GM11168 (cell line): ENCODE results near the gene EEFSEC.

Experiments used
- in situ Hi-C: fragments of 300-500 bp; cut with MboI; formaldehyde crosslinking; loops from one replicate; pipeline ENCODE4 v1.12.0; 2022; ENCODE audit warnings: low sequenced_read_pairs; ENCODE audit not compliant: unreplicated experiment

Gene EEFSEC

GRCh38 chr3:128238184-128238489 is 84.9 kb downstream of the EEFSEC start:
- in situ Hi-C loops: no loop called here

DNA sequence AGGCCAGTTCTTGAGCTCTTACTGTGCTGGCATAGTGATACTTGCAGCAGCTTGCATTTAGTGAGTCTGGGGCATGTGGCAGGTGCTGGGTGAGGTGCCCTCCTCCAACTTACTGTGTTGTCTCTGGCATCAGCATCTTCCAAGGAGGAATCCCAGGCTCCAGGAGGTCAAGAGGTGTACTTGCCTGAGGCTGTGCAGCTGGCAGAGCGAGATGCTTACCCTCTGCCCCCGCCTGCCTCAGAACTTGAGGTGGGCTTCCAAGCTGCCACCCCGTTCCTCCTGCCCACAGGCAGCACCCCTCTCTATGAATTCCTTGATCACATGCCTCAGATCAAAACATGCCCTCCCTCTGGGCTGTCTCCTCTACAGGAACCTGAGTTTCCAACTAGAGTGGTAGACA is 86.0 kb downstream of the EEFSEC start:
- in situ Hi-C loops: no loop called here

DNA sequence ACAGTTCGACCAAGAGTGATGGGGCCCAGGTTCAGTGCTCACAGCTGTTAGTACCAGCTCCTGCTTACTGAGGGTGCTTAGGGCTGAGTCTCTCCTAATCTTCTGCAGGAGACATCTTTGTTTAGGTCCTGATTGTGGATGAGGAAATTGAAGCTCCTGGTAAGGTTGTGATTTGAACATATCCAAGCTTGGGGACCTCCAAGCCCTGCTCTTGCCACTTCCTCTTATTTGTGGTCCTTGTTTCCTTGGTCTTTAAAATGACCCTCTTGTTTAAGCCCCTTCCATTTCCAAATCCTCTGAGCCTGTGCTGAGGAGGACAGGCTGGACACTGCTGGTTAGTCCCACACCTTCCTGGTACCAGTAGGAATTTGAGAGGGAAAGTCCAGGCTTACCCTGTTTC is 87.0 kb downstream of the EEFSEC start:
- in situ Hi-C loops: no loop called here

- in situ Hi-C loops: no loop called here
Measured at GRCh38 chr3:128241741-128242140, 88.5 kb downstream of the EEFSEC start.

GRCh38 chr3:128242818-128243601 is 89.7 kb downstream of the EEFSEC start:
- in situ Hi-C loops: no loop called here

DNA sequence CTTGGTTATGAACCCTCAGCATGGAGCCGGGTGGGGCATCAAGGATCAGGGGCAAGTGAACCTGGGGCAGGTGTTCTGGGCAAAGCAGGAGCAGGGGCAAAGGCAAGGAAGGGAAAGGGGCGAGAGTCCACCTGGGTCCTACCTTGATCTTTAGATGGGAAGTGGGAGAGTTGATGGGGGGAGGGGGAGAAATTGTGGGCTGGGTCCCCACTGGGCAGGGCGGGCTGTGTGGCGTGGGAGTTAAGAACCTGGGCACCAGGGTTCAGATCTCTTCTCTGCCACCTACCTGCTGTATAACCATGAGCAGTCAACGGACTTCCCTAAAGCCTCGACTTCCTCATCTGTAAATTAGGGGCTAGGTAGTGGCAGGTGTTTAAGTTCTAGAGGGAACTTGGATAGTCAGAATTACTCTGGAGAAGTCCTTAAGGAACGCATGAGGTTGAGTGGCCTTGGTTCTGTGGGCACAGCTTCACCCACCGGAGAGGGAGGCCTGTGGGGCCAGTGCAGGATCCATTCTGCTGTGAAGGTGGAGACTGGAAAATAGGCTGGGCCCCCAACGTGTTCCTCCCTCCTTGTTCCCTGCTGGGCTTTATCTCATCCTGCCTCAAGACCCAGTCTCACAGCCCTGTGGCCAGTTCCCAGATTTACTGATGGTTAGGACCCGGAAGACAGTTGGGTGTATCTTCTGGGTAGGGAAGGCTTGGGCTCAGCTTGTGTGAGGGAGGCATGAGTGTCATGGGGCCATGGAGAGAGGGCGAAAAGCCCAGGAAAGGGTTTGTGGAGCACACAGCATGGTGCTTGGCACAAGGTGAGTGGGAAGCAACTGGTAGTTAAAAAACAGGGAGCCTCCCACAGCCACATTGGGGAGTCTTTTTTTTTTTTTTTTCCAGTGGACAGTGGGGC is 90.6 kb downstream of the EEFSEC start:
- in situ Hi-C loops: no loop called here

DNA sequence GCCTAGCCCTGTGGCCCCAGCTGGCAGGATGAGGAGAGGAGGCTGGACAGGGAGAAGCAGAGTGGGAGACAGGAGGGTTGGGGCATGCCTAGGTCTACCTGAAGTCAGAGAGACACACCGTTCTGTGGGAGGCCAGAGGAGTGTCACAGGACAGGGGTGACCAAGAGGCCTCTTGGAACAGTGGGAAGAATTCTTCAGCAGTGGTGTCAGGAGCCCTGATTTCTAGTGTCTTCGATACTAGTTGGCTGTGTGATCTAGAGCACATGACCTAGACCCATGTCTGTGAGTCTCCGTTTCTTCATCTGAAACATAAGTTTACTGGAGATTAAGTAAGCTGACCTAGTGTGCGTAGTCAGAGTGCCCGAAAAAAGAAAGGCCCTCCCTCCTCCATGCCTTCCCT is 92.2 kb downstream of the EEFSEC start:
- in situ Hi-C loops: no loop called here

- in situ Hi-C loops: no loop called here
Measured at GRCh38 chr3:128247666-128248409, 94.6 kb downstream of the EEFSEC start.

GRCh38 chr3:128252083-128252482 is 98.8 kb downstream of the EEFSEC start:
- in situ Hi-C loops: no loop called here

DNA sequence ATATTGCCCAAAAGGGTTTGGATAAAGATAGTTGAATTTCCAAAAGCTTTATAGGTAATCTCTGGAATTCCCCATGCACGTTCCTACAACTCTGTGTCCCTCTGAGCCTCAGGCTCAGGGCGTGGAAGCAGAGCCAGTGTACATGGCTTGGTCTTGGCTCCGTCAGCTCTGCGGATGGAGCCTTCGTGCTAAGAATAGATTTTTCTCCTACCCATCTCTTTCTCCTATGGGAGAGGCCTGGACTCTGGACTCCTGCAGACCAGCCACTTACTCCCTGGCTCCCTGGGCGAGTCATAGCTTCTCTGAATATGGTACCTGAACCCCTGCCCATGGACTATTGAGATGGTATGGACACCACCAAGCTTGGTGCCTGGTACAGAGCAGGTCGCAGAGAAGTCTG is 99.9 kb downstream of the EEFSEC start:
- in situ Hi-C loops: no loop called here

GRCh38 chr3:128254066-128254590 is 100.8 kb downstream of the EEFSEC start:
- in situ Hi-C loops: no loop called here

GRCh38 chr3:128254967-128255366 is 101.7 kb downstream of the EEFSEC start:
- in situ Hi-C loops: no loop called here

DNA sequence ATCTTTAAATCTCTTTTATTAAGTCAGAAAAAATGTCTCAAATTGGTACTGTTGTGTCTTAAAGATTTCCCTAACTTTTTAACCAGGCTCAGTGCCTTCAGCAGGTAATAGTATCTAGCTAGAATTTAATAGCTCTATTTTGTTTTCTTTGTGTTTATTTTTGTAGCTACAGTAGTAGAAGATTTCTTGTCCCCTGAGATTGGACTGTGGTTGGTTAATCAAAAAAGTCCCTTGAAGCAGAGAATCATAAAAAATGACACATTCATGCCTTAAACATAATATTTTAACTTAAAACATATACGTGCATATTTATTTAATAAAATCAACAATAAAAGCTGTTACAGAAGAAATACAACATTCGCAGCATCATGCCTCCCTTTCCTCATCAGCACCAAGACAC is 102.8 kb downstream of the EEFSEC start:
- in situ Hi-C loops: no loop called here

- in situ Hi-C loops: no loop called here
Measured at GRCh38 chr3:128257632-128258031, 104.4 kb downstream of the EEFSEC start.

DNA sequence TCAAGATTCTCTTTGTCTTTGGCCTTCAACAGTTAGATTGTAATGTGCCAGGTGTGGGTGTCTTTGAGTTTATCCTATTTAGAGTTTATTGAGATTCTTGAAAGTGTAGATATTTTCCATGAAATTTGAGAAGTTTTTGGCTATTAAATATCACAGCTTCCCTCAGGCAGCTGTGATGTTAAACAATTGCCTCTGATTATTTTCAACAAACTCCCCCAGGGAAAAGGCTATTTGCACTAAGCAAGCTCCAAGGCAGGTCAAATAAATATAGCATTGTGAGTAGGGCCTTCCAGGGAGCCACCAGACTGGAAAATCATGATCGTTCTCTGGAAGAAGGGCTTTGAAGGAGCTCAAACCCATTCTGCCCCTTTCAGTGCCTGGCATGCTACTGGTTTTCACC is 107.0 kb downstream of the EEFSEC start:
- in situ Hi-C loops: no loop called here

DNA sequence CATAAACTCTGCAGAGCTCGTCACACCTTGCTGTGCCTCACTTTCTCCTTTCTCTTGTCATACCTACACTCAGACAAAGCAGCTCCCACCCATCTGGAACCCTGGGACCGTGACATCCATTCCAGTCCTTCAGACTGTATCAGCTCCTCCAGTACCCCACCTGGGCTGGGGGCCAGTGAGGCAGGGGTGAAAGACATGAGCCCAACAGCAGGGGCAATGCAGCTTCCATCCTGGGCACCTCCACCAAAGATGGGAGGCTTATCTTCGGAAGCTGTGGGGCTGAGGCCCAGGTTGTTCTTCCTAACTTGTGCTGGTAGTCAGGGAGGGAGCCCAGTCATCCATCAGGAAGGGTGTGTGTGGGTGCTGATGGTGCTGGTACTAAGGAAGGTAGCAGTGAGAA is 109.2 kb downstream of the EEFSEC start:
- in situ Hi-C loops: no loop called here

DNA sequence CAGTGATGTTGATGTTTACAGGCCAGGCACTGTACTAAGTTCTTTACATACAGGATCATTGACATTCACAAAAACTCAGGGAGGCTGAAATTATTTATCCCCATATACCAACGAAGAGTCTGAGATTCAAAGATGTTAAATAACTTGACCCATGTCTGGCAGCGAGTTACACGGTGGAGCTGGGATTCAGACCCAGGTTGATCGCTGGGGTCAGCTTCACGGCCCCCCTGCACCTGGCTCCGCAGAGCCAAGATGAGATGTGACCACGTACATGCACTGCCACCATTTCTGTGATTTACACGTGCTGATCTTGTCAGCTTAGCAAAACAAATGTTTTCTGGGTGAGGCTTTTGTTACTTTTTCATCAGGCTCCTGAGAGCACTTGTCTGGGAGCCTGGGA is 109.8 kb downstream of the EEFSEC start:
- in situ Hi-C loops: no loop called here

- in situ Hi-C loops: no loop called here
Measured at GRCh38 chr3:128263946-128264345, 110.7 kb downstream of the EEFSEC start.

- in situ Hi-C loops: no loop called here
Measured at GRCh38 chr3:128266453-128266852, 113.2 kb downstream of the EEFSEC start.

- in situ Hi-C loops: no loop called here
Measured at GRCh38 chr3:128267541-128267940, 114.3 kb downstream of the EEFSEC start.
